Keratinocyte (primary cell): Measurements from ENCODE around the gene PFDN4. TPM values are rescaled to one million over a fixed set of nuclear protein-coding genes. Genes with fewer than 3 reads are reported as not detected.

Experiments
- DNase-seq: peaks from one replicate; pipeline ENCODE4 v3.0.0-alpha.2; 2011; ENCODE audit warnings: low read depth, missing footprints, low spot score
- FAIRE-seq: peaks from 2 replicates; lab custom pipeline; 2011; peaks lifted over from hg19 to GRCh38; lab: Jason Lieb, UNC
- H2AFZ ChIP-seq: 2 replicates; pipeline ENCODE4 v1.6.0; 2012; ENCODE audit warnings: low read length, control low read depth, inconsistent platforms; ENCODE audit not compliant: control insufficient read depth
- H3K27ac ChIP-seq: 2 replicates; pipeline ENCODE4 v1.5.1; 2011; ENCODE audit warnings: low read length; ENCODE audit not compliant: control insufficient read depth, insufficient read depth
- H3K27me3 ChIP-seq: 3 replicates; pipeline ENCODE4 v1.6.0; 2011; ENCODE audit warnings: low read length; ENCODE audit not compliant: control insufficient read depth, insufficient read depth; ENCODE audit errors: extremely low read depth
- H3K36me3 ChIP-seq, 2 experiments: 2 replicates in 1 of 2; 3 replicates in 1 of 2; pipeline ENCODE4 v1.5.1; 2011; ENCODE audit warnings: low read length in 2 of 2, mild to moderate bottlenecking in 1 of 2; ENCODE audit not compliant: control insufficient read depth in 2 of 2, insufficient read depth in 2 of 2; ENCODE audit errors: extremely low read depth in 1 of 2
- H3K4me1 ChIP-seq: 3 replicates; pipeline ENCODE4 v1.5.1; 2011; ENCODE audit warnings: low read length; ENCODE audit not compliant: control insufficient read depth, insufficient read depth; ENCODE audit errors: extremely low read depth
- H3K4me2 ChIP-seq: 3 replicates; pipeline ENCODE4 v1.6.0; 2011; ENCODE audit warnings: low read depth, low read length; ENCODE audit not compliant: control insufficient read depth, insufficient read depth; ENCODE audit errors: extremely low read depth
- H3K4me3 ChIP-seq, 3 experiments: fragments of 200-600 bp in 1 of 3; sonication (generic) in 1 of 3; 2 replicates in 2 of 3; 3 replicates in 1 of 3; pipeline ENCODE4 v1.5.1; 2011 to 2016; ENCODE audit warnings: low read length in 3 of 3, mild to moderate bottlenecking in 3 of 3, control low read depth in 2 of 3, inconsistent platforms in 1 of 3, low read depth in 1 of 3, mixed read lengths in 1 of 3, mixed run types in 1 of 3, moderate library complexity in 1 of 3; ENCODE audit not compliant: control insufficient read depth in 2 of 3, insufficient read depth in 2 of 3; ENCODE audit errors: extremely low read depth in 1 of 3
- H3K79me2 ChIP-seq: 2 replicates; pipeline ENCODE4 v1.6.0; 2012; ENCODE audit warnings: low read length; ENCODE audit not compliant: control insufficient read depth, insufficient read depth
- H3K9ac ChIP-seq: 3 replicates; pipeline ENCODE4 v1.6.0; 2011; ENCODE audit warnings: low read length; ENCODE audit not compliant: control insufficient read depth, insufficient read depth; ENCODE audit errors: extremely low read depth
- H3K9me1 ChIP-seq: 3 replicates; pipeline ENCODE4 v1.6.0; 2011; ENCODE audit warnings: low read length; ENCODE audit not compliant: control insufficient read depth, insufficient read depth; ENCODE audit errors: extremely low read depth
- H3K9me3 ChIP-seq: 2 replicates; pipeline ENCODE4 v1.5.1; 2012; ENCODE audit warnings: low read depth, low read length; ENCODE audit not compliant: control insufficient read depth
- H4K20me1 ChIP-seq: 3 replicates; pipeline ENCODE4 v1.6.0; 2011; ENCODE audit warnings: low read length; ENCODE audit not compliant: control insufficient read depth, insufficient read depth; ENCODE audit errors: extremely low read depth
- CTCF ChIP-seq, 3 experiments: IDR thresholded peaks in 1 of 3; conservative IDR thresholded peaks in 1 of 3; optimal IDR thresholded peaks in 1 of 3; 2 replicates in 2 of 3; 3 replicates in 1 of 3; pipeline versions ENCODE3 to v1.5.1; 2011; ENCODE audit warnings: low read length in 3 of 3, mild to moderate bottlenecking in 3 of 3, moderate library complexity in 2 of 3, control low read depth in 1 of 3, inconsistent platforms in 1 of 3; ENCODE audit not compliant: insufficient read depth in 2 of 3; ENCODE audit errors: extremely low read depth in 1 of 3
- EZH2 ChIP-seq: IDR thresholded peaks from one replicate; pipeline ENCODE4 v1.6.1; 2012; ENCODE audit warnings: inconsistent platforms, mild to moderate bottlenecking, low read length, moderate library complexity
- dilution Hi-C: fragments of 300-500 bp; cut with MboI; formaldehyde crosslinking; loops from one replicate; pipeline ENCODE4 v1.7.0; 2020; ENCODE audit warnings: low sequenced_read_pairs; ENCODE audit not compliant: extremely low pct_ligation_motif_present
- polyA plus RNA-seq, 5 experiments: library from polyadenylated mRNA; depleted of rRNA in 3 of 5; stranded (reverse) in 3 of 5; stranded (forward) in 1 of 5; unstranded in 1 of 5; fragments of >200 nt; gene quantifications; 1 replicate in 1 of 5; 2 replicates in 3 of 5; 3 replicates in 1 of 5; pipeline versions ENCODE4 v1.2.1 to v1.2.3, GENCODE V29; 2011 to 2012; ENCODE audit warnings: missing spikeins in 2 of 5, low read depth in 1 of 5, low replicate concordance in 1 of 5

The PFDN4 gene
- polyA plus RNA-seq, 1 donor (not counting 4 experiments of a cell fraction or from before 2014, with no cell fraction given): 65.7 TPM

GRCh38 chr20:54267483-54268003 lies 59.7 kb downstream of the PFDN4 start:
- Histone ChIP-seq H3K27ac (no peak overlapping the region), H3K9me3 (no peaks in the 10 kb centered on the region), H3K27me3 (no peaks in the 10 kb centered on the region), H3K4me3 (no peak overlapping the region), H2AFZ (no peak overlapping the region), H3K9ac (no peak overlapping the region), H3K4me1 (peaks cover 6% of the 10 kb centered on the region), H4K20me1 (no peaks in the 10 kb centered on the region), H3K36me3 (no peaks in the 10 kb centered on the region), H3K9me1 (no peaks in the 10 kb centered on the region), H3K79me2 (no peaks in the 10 kb centered on the region), H3K4me2 (no peak overlapping the region)
- peak; percentile 17 for FAIRE-seq
- no peak for TF ChIP-seq CTCF (optimal IDR thresholded peaks at IDR 0.05 in 1 of 3, IDR thresholded peaks at IDR 0.05 in 1 of 3, conservative IDR thresholded peaks at IDR 0.05 in 1 of 3; ENCODE audit: extremely low read depth in 1 of 3, insufficient read depth in 2 of 3, low read length in 3 of 3)
- no peak for TF ChIP-seq EZH2
- no peak for DNase-seq
- dilution Hi-C loops: no loop called here

GRCh38 chr20:54268941-54269340 lies 61.1 kb downstream of the PFDN4 start:
- no peaks in the 10 kb centered on the region for H4K20me1 ChIP-seq
- H3K9ac ChIP-seq: no peak overlapping the region
- no peaks in the 10 kb centered on the region for H3K36me3 ChIP-seq
- H3K9me1 ChIP-seq: no peaks in the 10 kb centered on the region
- dilution Hi-C loops: no loop called here
- FAIRE-seq: no peak
- no peak overlapping the region for H3K4me2 ChIP-seq
- no peak overlapping the region for H3K27ac ChIP-seq
- no peaks in the 10 kb centered on the region for H3K27me3 ChIP-seq
- H2AFZ ChIP-seq: no peak overlapping the region
- H3K9me3 ChIP-seq: no peaks in the 10 kb centered on the region
- H3K4me1 ChIP-seq: peaks cover 6% of the 10 kb centered on the region
- TF ChIP-seq EZH2: no peak
- no peak for TF ChIP-seq CTCF (optimal IDR thresholded peaks at IDR 0.05 in 1 of 3, IDR thresholded peaks at IDR 0.05 in 1 of 3, conservative IDR thresholded peaks at IDR 0.05 in 1 of 3; ENCODE audit: extremely low read depth in 1 of 3, insufficient read depth in 2 of 3, low read length in 3 of 3)
- DNase-seq: no peak
- H3K4me3 ChIP-seq: no peak overlapping the region
- no peaks in the 10 kb centered on the region for H3K79me2 ChIP-seq

Other genes with a start within 250 kb of the PFDN4 start
- 0.01 TPM in 1 of 3 replicates, not detected in the others for gene BCAS1, start 137.5 kb upstream of the PFDN4 start, polyA plus RNA-seq
- 7.3 to 18.2 TPM (median 7.7 TPM) in 3 replicates for gene CYP24A1, start 34.1 kb upstream of the PFDN4 start, polyA plus RNA-seq